ENCODE data around the gene TGFBR3L.
"Not testable (repeated sequence)": the region's sequence is repeated elsewhere in the genome, so short reads cannot be mapped to it uniquely, and the experiment has no call there.

The TGFBR3L gene

DNA sequence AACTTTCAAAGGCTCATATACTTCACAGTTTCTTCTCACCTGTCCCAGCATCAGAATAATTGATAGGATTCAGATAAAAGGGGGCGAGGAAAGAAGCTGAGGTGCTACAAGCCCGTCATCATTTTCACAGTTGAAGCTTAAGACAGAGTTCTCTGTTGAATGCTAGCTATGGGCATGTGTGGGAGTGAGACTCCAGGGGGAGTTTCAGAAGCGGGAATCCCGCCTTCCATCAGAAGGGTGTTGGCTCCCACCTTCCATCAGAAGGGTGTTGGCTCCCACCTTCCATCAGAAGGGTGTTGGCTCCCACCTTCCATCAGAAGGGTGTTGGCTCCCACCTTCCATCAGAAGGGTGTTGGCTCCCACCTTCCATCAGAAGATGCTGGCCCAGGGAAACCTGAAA is 46.5 kb downstream of the TGFBR3L start:
- DNase-seq (ENCODE audit: low spot score) = not testable (repeated sequence)

- no peak for DNase-seq (ENCODE audit: low spot score)
Observed at GRCh38 chr19:7961920-7962626, 47.4 kb downstream of the TGFBR3L start.

- no peak for DNase-seq (ENCODE audit: low spot score)
Observed at GRCh38 chr19:7962644-7963268, 48.1 kb downstream of the TGFBR3L start.

DNA sequence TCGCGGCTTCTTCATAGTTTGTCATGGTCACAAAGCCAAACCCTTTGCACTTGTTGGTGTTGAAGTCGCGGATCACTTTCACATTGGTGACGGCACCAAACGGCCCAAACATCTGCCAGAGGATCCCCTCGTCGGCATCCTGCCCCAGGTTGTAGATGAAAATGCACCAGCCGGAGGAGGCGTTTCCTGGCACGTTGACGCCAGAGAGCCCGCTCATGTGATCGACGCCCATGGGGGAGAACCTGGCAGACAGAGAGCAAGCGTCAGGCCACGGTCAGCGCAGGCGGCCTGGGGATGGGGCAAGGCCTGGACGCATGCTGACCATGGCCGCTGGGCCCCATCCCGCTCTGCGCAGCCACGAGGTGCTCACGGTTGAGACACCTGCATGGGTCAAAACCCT is 48.9 kb downstream of the TGFBR3L start:
- DNase-seq (ENCODE audit: low spot score) = no peak

DNA sequence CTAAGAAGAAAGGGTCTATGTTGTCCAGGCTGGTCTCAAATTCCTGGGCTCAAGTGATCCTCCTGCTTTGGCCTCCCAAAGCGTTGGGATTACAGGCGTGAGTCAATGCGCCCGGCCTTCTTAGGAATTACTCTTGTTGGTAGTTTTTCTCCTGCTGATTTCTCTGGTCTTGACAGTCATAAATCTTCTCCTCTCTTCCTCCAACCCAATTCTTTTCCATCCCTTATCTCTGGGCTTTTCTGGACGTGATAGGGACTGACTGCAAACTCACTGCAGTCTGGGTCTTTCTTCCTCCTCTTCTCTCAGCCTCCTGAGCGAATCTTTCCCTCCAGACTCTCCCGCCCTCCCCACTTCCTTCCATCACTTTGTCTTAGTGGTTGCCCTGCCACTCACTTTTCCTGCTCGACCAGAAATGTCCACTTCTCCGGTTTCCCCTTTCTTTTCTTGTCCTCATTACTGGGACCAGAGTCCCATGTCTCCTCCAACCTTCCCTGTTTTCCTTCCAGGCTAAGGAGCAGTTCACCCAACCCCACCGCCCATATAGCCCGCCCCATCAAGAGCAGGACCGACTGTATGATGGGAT is 50.7 kb downstream of the TGFBR3L start:
- DNase-seq (ENCODE audit: low spot score) = no peak

DNA sequence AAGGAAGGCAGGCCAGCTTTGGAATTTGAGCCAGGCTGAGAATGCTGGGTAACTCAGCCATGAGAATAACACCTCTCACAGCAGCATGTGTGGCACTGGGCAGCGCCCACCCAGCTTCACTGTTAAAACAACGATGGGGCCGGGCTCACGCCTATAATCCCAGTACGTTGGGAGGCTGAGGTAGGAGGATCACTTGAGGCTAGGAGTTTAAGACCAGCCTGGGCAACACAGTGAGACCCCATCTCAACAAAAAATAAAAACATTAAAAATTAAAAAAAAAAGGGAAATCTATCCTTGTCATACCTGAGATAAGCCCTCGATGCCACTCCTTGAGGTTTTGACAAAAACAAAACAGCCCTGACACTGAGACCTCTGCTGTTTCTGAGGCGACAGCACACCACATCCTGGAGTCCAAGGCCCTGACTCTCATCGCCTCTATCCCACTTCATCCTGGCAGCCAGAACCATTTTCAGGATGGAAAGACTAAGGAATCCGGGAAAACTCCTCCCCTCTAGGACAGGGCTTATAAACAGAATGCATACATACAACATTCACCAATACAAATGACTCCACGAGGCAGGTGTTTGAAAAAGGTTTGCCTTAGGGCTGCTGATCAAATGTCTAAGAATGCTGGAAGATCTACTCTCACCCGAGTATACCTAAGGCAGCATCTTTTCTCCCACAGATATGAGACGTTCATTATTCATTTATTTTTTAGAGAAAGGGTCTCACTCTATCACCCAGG is 51.5 kb downstream of the TGFBR3L start:
- no peak for DNase-seq (ENCODE audit: low spot score)

GRCh38 chr19:7968008-7968795 is 53.6 kb downstream of the TGFBR3L start:
- no peak for DNase-seq (ENCODE audit: low spot score)
